ENCODE data around the gene CHST1.

The CHST1 gene

GRCh38 chr11:45603946-45604682 is 61.3 kb downstream of the CHST1 start:
- DNase-seq = no peak

- no peak for DNase-seq
Measured at GRCh38 chr11:45599161-45599943, 66.1 kb downstream of the CHST1 start.

Data from stimulated activated CD4-positive, alpha-beta T cell treated with anti-CD3 and anti-CD28 coated beads, Interleukin-12 subunit alpha, Interleukin-12 subunit beta, amount 100 ng/mL, for 4 hours (primary cell).